OCI-LY3 (cell line): Measurements from ENCODE around the gene GAS2L3.

ENCODE experiments used
- EZH2phosphoT487 ChIP-seq: fragments of 200-600 bp; shearing (Covaris generic); IDR thresholded peaks from 2 replicates; pipeline ENCODE4 v1.6.1; 2018; ENCODE audit warnings: antibody characterized with exemption, mixed run types, low read depth
- TF ChIP-seq, protein P1 (sequence below): fragments of 200-600, 300-600 bp; sonication (generic); IDR thresholded peaks from 2 replicates; pipeline ENCODE4 v1.5.1; 2014; ENCODE audit warnings: antibody characterized with exemption, low read length, low read depth

DNA sequence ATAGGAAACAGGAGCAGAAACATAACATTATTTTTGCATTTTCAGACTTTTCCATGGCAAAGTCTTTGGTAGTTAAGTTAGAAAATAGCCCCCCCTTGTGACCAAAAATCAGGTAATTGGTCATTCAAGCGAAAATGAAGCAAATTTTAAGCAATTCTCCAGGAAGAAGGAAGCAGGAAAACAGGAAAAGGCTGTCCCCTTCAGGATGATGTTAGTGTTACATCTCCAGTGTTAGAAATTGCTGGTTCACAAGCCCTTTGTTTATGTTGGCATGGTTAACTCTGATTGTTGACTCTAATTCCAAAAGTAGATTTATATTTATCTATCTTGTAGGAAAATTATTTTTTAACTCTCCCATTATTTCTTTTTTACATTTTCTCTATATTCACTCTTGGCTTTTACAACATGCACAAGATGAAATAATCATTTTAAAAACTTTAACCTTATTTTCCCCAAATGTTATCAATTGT is 18.8 kb upstream of the GAS2L3 start:
- TF ChIP-seq, protein P1, sequence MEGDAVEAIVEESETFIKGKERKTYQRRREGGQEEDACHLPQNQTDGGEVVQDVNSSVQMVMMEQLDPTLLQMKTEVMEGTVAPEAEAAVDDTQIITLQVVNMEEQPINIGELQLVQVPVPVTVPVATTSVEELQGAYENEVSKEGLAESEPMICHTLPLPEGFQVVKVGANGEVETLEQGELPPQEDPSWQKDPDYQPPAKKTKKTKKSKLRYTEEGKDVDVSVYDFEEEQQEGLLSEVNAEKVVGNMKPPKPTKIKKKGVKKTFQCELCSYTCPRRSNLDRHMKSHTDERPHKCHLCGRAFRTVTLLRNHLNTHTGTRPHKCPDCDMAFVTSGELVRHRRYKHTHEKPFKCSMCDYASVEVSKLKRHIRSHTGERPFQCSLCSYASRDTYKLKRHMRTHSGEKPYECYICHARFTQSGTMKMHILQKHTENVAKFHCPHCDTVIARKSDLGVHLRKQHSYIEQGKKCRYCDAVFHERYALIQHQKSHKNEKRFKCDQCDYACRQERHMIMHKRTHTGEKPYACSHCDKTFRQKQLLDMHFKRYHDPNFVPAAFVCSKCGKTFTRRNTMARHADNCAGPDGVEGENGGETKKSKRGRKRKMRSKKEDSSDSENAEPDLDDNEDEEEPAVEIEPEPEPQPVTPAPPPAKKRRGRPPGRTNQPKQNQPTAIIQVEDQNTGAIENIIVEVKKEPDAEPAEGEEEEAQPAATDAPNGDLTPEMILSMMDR: peak; percentile 88
- no peak for TF ChIP-seq EZH2phosphoT487
